A204.1 (cell line): ENCODE data around the gene TSPY4.
"Not testable (repeated sequence)": the region's sequence is repeated elsewhere in the genome, so short reads cannot be mapped to it uniquely, and the experiment has no call there.

ENCODE experiments used
- FAIRE-seq: peaks from 2 replicates; lab custom pipeline; 2012; peaks lifted over from hg19 to GRCh38; lab: Jason Lieb, UNC

TSPY4 gene, protein sequence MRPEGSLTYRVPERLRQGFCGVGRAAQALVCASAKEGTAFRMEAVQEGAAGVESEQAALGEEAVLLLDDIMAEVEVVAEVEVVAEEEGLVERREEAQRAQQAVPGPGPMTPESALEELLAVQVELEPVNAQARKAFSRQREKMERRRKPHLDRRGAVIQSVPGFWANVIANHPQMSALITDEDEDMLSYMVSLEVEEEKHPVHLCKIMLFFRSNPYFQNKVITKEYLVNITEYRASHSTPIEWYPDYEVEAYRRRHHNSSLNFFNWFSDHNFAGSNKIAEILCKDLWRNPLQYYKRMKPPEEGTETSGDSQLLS

DNA sequence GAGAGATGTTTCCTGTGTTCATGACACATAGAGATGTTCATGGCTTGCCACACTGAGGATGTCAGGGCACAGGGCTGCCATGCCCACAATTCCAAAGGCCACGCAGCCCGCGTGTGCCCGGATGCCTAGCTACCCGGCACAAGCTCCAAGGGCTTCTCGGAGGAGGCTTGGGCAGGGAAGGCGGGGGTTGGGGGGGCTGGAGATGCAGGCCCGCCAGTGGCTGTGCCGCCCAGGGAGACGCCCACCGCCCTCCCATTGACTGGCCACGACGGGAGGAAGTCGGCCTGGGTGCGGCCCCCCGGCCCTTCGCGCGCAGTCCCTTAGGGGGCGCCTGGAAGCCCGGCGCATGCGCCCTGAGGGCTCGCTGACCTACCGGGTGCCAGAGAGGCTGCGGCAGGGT is at the start of gene TSPY4:
TSS of gene TSPY4 (plus strand) at position 301 of the 400 bp plus-strand sequence. CDS start at position 347, 46 bp downstream.
- FAIRE-seq, result not testable (repeated sequence)

DNA sequence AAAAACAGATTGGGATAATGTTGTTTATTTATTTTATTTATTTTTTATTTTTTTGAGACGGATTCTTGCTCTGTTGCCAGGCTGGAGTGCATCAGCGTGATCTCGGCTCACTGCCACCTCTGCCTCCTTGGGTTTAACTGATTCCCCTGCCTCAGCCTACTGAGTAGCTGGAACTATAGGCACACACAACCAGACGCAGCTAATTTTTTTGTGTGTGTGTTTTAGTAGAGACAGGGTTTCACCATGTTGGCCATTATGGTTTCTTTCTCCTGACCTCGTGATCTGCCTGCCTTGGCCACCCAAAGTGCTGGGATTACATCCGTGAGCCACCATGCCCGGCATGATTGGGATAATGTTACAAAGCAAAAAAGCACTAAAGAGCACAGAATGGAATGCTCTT is 16.3 kb upstream of the TSPY4 start:
- no peak for FAIRE-seq

DNA sequence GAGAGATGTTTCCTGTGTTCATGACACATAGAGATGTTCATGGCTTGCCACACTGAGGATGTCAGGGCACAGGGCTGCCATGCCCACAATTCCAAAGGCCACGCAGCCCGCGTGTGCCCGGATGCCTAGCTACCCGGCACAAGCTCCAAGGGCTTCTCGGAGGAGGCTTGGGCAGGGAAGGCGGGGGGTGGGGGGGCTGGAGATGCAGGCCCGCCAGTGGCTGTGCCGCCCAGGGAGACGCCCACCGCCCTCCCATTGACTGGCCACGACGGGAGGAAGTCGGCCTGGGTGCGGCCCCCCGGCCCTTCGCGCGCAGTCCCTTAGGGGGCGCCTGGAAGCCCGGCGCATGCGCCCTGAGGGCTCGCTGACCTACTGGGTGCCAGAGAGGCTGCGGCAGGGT is 20.2 kb downstream of the TSPY4 start, which contains the start of gene TSPY8:
TSS of gene TSPY8 (plus strand) at position 301 of the 400 bp plus-strand sequence. CDS start at position 347, 46 bp downstream.
- not testable (repeated sequence) for FAIRE-seq
